HL-60 (cell line): Measurements from ENCODE around the gene UAP1.

Experiments
- TF ChIP-seq, protein P1 (sequence below): IDR thresholded peaks from 2 replicates; pipeline ENCODE4 v1.6.1; 2012; ENCODE audit warnings: low read depth; ENCODE audit not compliant: insufficient replicate concordance
- TF ChIP-seq, protein P2 (sequence below): IDR thresholded peaks from one replicate; pipeline ENCODE4 v1.5.1; 2011; ENCODE audit warnings: low read length, control low read depth, inconsistent platforms; ENCODE audit not compliant: insufficient read depth

DNA sequence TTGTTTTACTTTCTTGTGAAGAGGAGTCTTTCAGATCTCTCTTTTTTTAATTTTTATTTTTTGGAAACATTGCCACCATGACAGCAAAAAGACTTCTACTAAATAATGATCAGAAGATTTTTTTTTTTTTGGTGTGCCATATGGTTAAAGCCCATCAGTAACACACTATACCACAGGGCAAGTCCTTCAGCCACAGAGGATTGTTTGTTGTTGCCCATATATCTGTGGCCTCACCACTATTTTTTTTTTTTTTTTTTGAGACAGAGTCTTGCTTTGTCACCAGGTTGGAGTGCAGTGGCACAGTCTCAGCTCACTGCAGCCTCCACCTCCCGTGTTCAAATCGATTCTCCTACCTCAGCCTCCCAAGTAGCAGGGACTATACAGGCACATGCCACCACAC is 29.2 kb downstream of the UAP1 start:
- TF ChIP-seq, protein P1, sequence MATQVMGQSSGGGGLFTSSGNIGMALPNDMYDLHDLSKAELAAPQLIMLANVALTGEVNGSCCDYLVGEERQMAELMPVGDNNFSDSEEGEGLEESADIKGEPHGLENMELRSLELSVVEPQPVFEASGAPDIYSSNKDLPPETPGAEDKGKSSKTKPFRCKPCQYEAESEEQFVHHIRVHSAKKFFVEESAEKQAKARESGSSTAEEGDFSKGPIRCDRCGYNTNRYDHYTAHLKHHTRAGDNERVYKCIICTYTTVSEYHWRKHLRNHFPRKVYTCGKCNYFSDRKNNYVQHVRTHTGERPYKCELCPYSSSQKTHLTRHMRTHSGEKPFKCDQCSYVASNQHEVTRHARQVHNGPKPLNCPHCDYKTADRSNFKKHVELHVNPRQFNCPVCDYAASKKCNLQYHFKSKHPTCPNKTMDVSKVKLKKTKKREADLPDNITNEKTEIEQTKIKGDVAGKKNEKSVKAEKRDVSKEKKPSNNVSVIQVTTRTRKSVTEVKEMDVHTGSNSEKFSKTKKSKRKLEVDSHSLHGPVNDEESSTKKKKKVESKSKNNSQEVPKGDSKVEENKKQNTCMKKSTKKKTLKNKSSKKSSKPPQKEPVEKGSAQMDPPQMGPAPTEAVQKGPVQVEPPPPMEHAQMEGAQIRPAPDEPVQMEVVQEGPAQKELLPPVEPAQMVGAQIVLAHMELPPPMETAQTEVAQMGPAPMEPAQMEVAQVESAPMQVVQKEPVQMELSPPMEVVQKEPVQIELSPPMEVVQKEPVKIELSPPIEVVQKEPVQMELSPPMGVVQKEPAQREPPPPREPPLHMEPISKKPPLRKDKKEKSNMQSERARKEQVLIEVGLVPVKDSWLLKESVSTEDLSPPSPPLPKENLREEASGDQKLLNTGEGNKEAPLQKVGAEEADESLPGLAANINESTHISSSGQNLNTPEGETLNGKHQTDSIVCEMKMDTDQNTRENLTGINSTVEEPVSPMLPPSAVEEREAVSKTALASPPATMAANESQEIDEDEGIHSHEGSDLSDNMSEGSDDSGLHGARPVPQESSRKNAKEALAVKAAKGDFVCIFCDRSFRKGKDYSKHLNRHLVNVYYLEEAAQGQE, result no peak
- TF ChIP-seq, protein P2, sequence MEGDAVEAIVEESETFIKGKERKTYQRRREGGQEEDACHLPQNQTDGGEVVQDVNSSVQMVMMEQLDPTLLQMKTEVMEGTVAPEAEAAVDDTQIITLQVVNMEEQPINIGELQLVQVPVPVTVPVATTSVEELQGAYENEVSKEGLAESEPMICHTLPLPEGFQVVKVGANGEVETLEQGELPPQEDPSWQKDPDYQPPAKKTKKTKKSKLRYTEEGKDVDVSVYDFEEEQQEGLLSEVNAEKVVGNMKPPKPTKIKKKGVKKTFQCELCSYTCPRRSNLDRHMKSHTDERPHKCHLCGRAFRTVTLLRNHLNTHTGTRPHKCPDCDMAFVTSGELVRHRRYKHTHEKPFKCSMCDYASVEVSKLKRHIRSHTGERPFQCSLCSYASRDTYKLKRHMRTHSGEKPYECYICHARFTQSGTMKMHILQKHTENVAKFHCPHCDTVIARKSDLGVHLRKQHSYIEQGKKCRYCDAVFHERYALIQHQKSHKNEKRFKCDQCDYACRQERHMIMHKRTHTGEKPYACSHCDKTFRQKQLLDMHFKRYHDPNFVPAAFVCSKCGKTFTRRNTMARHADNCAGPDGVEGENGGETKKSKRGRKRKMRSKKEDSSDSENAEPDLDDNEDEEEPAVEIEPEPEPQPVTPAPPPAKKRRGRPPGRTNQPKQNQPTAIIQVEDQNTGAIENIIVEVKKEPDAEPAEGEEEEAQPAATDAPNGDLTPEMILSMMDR, result no peak
